SK-N-SH (cell line): ENCODE data around the gene MPST. TPM values are rescaled to one million over a fixed set of nuclear protein-coding genes. Genes with fewer than 3 reads are reported as not detected.
"Not testable (repeated sequence)": the region's sequence is repeated elsewhere in the genome, so short reads cannot be mapped to it uniquely, and the experiment has no call there.

Source experiments
- CTCF ChIA-PET: fragments of 300-600, 350-600 bp; formaldehyde crosslinking; extraction: SDS; loops from one replicate; lab custom pipeline; 2021; lab: Yijun Ruan, JAX
- POLR2A ChIA-PET: fragments of 350-600 bp; sonication (Branson Sonifier 250); formaldehyde crosslinking; extraction: SDS; loops from one replicate; lab custom pipeline; 2020; ENCODE audit warnings: antibody characterized with exemption, inconsistent platforms; lab: Yijun Ruan, JAX
- DNase-seq: peaks from one replicate; pipeline ENCODE4 v3.0.0; 2012
- H2AFZ ChIP-seq: fragments of 200-600 bp; sonication (generic); 2 replicates; pipeline ENCODE4 v1.8.1; 2016; ENCODE audit warnings: antibody characterized with exemption, mild to moderate bottlenecking, low read depth
- H3F3A ChIP-seq: fragments of 200-600 bp; sonication (generic); replicated peaks from 2 replicates; pipeline ENCODE3; 2016; ENCODE audit warnings: antibody characterized with exemption, mild to moderate bottlenecking; ENCODE audit not compliant: insufficient read depth
- H3K27ac ChIP-seq, 2 experiments: fragments of 200-500 bp in 1 of 2; fragments of 200-600 bp in 1 of 2; sonication (Bioruptor generic) in 1 of 2; sonication (generic), shearing (Covaris generic) in 1 of 2; 2 replicates each; pipeline versions ENCODE4 v1.5.1 to v1.6.1; 2014 to 2016; ENCODE audit warnings: low read depth in 2 of 2, inconsistent platforms in 1 of 2, low read length in 1 of 2, mild to moderate bottlenecking in 1 of 2, mixed read lengths in 1 of 2
- H3K27me3 ChIP-seq: fragments of 200-600 bp; sonication (generic), shearing (Covaris generic); 2 replicates; pipeline ENCODE4 v1.6.1; 2016; ENCODE audit warnings: mixed run types; ENCODE audit not compliant: insufficient read depth
- H3K36me3 ChIP-seq, 2 experiments: fragments of 200-500 bp in 1 of 2; fragments of 200-600 bp in 1 of 2; sonication (Bioruptor generic) in 1 of 2; sonication (generic) in 1 of 2; replicated peaks in 1 of 2; 2 replicates each; pipeline versions ENCODE3 to v1.5.1; 2014 to 2016; ENCODE audit warnings: low read length in 1 of 2, mild to moderate bottlenecking in 1 of 2; ENCODE audit not compliant: insufficient read depth in 2 of 2, control insufficient read depth in 1 of 2
- H3K4me1 ChIP-seq, 2 experiments: fragments of 200-500 bp in 1 of 2; fragments of 200-600 bp in 1 of 2; sonication (Bioruptor generic) in 1 of 2; sonication (generic), shearing (Covaris generic) in 1 of 2; 2 replicates each; pipeline versions ENCODE4 v1.5.1 to v1.6.1; 2014 to 2016; ENCODE audit warnings: low read depth in 1 of 2, low read length in 1 of 2, mixed run types in 1 of 2; ENCODE audit not compliant: insufficient read depth in 2 of 2, control insufficient read depth in 1 of 2
- H3K4me2 ChIP-seq: fragments of 200-600 bp; sonication (generic), shearing (Covaris generic); 2 replicates; pipeline ENCODE4 v1.6.1; 2017; ENCODE audit warnings: mixed run types
- H3K4me3 ChIP-seq, 2 experiments: fragments of 200-500 bp in 1 of 2; fragments of 200-600 bp in 1 of 2; sonication (Bioruptor generic) in 1 of 2; sonication (generic), shearing (Covaris generic) in 1 of 2; 2 replicates each; pipeline versions ENCODE4 v1.5.1 to v1.8.1; 2014 to 2016; ENCODE audit warnings: low read depth in 2 of 2, inconsistent platforms in 1 of 2, low read length in 1 of 2, mild to moderate bottlenecking in 1 of 2, mixed read lengths in 1 of 2, moderate library complexity in 1 of 2
- H3K79me2 ChIP-seq: fragments of 200-600 bp; sonication (generic); 2 replicates; pipeline ENCODE4 v1.8.1; 2017; ENCODE audit warnings: mild to moderate bottlenecking; ENCODE audit not compliant: insufficient read depth
- H3K9ac ChIP-seq: fragments of 200-600 bp; sonication (generic); 2 replicates; pipeline ENCODE4 v1.6.1; 2017; ENCODE audit warnings: mixed run types
- H3K9me2 ChIP-seq: fragments of 200-600 bp; sonication (generic); 2 replicates; pipeline ENCODE4 v1.6.1; 2017; ENCODE audit warnings: mixed run types
- H3K9me3 ChIP-seq: fragments of 200-600 bp; sonication (generic); 2 replicates; pipeline ENCODE4 v1.6.1; 2017; ENCODE audit warnings: mixed run types, mild to moderate bottlenecking, moderate library complexity
- H4K20me1 ChIP-seq: fragments of 200-600 bp; sonication (generic); 2 replicates; pipeline ENCODE4 v1.6.1; 2017; ENCODE audit warnings: mild to moderate bottlenecking, mixed run types; ENCODE audit not compliant: insufficient read depth
- MXI1 ChIP-seq: IDR thresholded peaks from 2 replicates; pipeline ENCODE4 v1.6.1; 2012; ENCODE audit warnings: mild to moderate bottlenecking, low read depth, low read length, improper control_type of control experiment
- POLR2AphosphoS5 ChIP-seq: IDR thresholded peaks from 2 replicates; pipeline ENCODE4 v1.6.1; 2012; ENCODE audit warnings: low read depth, low read length
- RAD21 ChIP-seq: IDR thresholded peaks from 2 replicates; pipeline ENCODE4 v1.6.1; 2012; ENCODE audit warnings: mild to moderate bottlenecking, low read length
- RFX5 ChIP-seq: IDR thresholded peaks from 2 replicates; pipeline ENCODE4 v1.6.1; 2012; ENCODE audit warnings: mild to moderate bottlenecking, improper control_type of control experiment, low read length
- TAF1 ChIP-seq: IDR thresholded peaks from 2 replicates; pipeline ENCODE4 v1.6.1; 2012; ENCODE audit warnings: low read depth, mild to moderate bottlenecking, low read length, moderate library complexity, borderline replicate concordance
- WGBS: methylation state at CpG from one replicate; pipeline ENCODE4 v1.1.6; 2017; ENCODE audit warnings: low lambda C conversion rate; 5-methylcytosine and 5-hydroxymethylcytosine counted together
- polyA plus RNA-seq, 3 experiments: library from polyadenylated mRNA; depleted of rRNA; stranded (reverse); fragments of >200 nt; gene quantifications; 2 replicates each; pipeline ENCODE4 v1.2.3, GENCODE V29; 2012
- TF ChIP-seq, protein P1 (sequence below): fragments of 200-600 bp; sonication (generic); IDR thresholded peaks from 2 replicates; pipeline ENCODE4 v1.6.1; 2017; ENCODE audit warnings: antibody characterized with exemption, mild to moderate bottlenecking, moderate library complexity
- TF ChIP-seq, protein P2 (sequence below): IDR thresholded peaks from 2 replicates; pipeline ENCODE4 v1.6.1; 2012; ENCODE audit warnings: mild to moderate bottlenecking, low read depth, low read length, moderate library complexity

MPST gene
- polyA plus RNA-seq, 1 of the 3 experiments (the other 2 are of a cell fraction) = 60.4 TPM

DNA sequence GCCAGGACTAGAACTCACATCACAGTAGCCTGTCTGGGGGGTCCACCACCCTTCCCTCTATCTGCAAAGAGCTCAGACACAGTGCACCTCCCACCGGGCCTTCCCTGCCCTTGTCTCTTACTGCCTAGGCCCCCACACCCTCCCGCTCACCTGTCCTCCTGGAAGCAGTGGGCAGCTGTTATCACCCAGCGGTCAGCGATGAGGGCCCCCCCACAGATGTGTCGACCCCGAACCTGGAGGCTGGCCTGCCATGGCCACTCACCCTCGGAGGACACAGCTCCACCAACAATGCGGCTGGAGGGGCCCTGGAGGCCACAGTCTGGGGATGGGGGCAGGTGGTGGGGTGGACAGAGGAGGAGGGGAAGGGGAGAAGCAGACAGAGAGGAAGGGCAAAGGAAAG lies 50.8 kb downstream of the MPST start:
- WGBS = 34% methylated on average over 6 of the region's 8 CpGs
- no peaks in the 10 kb centered on the region for H3K9me3 ChIP-seq
- ChIA-PET CTCF (interaction anchor here (1.0 to 2.6 kb wide), 3 partner anchors 16 to 267 kb away, joined by 3 to 13 read pairs (median 3); no protein-coding TSS in a partner anchor), POLR2A (interaction anchor here (0.9 kb wide), 1 partner anchor 19 kb away, joined by 4 read pairs; the partner anchor contains the start of gene KCTD17)
- H3F3A ChIP-seq = no peaks in the 10 kb centered on the region
- no peak overlapping the region for H3K4me2 ChIP-seq
- peaks cover 31% of the 10 kb centered on the region for H3K27me3 ChIP-seq
- no peaks in the 10 kb centered on the region; a peak in 1 of 4 replicates for H3K4me1 ChIP-seq
- H4K20me1 ChIP-seq = no peaks in the 10 kb centered on the region
- no peak overlapping the region for H2AFZ ChIP-seq
- H3K9ac ChIP-seq = no peak overlapping the region
- no peaks in the 10 kb centered on the region for H3K36me3 ChIP-seq
- DNase-seq = no peak
- H3K27ac ChIP-seq = no peak overlapping the region
- TF ChIP-seq TAF1 (no peak), POLR2AphosphoS5 (no peak), RFX5 (no peak)
- no peaks in the 10 kb centered on the region for H3K9me2 ChIP-seq
- no peak overlapping the region for H3K4me3 ChIP-seq
- no peaks in the 10 kb centered on the region for H3K79me2 ChIP-seq

- no peak overlapping the region for H3K4me2 ChIP-seq
- ChIA-PET POLR2A (no interaction called here), CTCF (interaction anchor here (1.4 to 2.6 kb wide), 2 partner anchors 129 to 268 kb away, joined by 3 to 13 read pairs; no protein-coding TSS in a partner anchor)
Measured at GRCh38 chr22:37070744-37071143, 51.2 kb downstream of the MPST start.

DNA sequence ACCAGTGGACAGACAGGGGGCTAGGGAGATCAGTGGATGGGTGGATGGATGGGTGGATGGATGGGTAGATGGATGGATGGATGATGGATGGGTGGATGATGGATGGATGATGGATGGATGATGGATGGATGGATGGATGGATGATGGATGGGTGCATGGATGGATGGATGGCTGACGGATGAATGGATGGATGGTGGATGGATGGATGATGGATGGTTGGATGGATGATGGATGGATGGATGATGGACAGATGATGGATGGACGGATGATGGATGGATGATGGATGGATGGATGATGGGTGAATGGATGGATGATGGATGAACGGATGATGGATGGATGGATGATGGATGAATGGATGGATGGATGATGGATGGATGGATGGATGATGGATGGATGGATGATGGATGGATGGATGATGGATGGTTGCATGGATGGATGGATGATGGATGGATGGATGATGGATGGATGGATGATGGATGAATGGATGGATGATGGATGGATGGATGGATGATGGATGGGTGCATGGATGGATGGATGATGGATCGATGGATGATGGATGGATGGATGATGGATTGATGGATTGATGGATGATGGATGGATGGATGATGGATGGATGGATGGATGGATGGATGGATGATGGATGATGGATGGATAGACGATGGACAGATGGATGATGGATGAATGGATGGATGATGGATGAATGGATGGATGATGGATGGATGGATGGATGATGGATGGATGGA lies 52.5 kb downstream of the MPST start:
- H3K79me2 ChIP-seq, H2AFZ ChIP-seq, H3K9me3 ChIP-seq, H3K4me3 ChIP-seq, H3K9ac ChIP-seq, POLR2A ChIA-PET, DNase-seq, H4K20me1 ChIP-seq, H3K4me1 ChIP-seq, H3K4me2 ChIP-seq, H3K9me2 ChIP-seq, H3K36me3 ChIP-seq, H3F3A ChIP-seq, H3K27ac ChIP-seq: not testable (repeated sequence)
- CTCF ChIA-PET = interaction anchor here (1.4 to 2.6 kb wide), 2 partner anchors 127 to 269 kb away, joined by 3 to 13 read pairs; no protein-coding TSS in a partner anchor
- WGBS = 78% methylated on average over 5 of the region's 5 CpGs
- peaks cover 48% of the 10 kb centered on the region for H3K27me3 ChIP-seq

More at GRCh38 chr22:37070744-37071143, 51.2 kb downstream of the MPST start:
- H3K9me3 ChIP-seq = no peaks in the 10 kb centered on the region
- no peak for DNase-seq
- H2AFZ ChIP-seq = no peak overlapping the region
- no peak overlapping the region for H3K4me3 ChIP-seq
- no peaks in the 10 kb centered on the region for H4K20me1 ChIP-seq
- H3K36me3 ChIP-seq = no peaks in the 10 kb centered on the region
- no peaks in the 10 kb centered on the region; a peak in 1 of 4 replicates for H3K4me1 ChIP-seq
- H3K27ac ChIP-seq = no peak overlapping the region
- no peaks in the 10 kb centered on the region for H3F3A ChIP-seq
- no peaks in the 10 kb centered on the region for H3K9me2 ChIP-seq
- H3K27me3 ChIP-seq = peaks cover 35% of the 10 kb centered on the region
- H3K79me2 ChIP-seq = no peaks in the 10 kb centered on the region
- WGBS = 10% methylated on average over 3 of the region's 9 CpGs
- H3K9ac ChIP-seq = no peak overlapping the region
- TF ChIP-seq, protein P1, sequence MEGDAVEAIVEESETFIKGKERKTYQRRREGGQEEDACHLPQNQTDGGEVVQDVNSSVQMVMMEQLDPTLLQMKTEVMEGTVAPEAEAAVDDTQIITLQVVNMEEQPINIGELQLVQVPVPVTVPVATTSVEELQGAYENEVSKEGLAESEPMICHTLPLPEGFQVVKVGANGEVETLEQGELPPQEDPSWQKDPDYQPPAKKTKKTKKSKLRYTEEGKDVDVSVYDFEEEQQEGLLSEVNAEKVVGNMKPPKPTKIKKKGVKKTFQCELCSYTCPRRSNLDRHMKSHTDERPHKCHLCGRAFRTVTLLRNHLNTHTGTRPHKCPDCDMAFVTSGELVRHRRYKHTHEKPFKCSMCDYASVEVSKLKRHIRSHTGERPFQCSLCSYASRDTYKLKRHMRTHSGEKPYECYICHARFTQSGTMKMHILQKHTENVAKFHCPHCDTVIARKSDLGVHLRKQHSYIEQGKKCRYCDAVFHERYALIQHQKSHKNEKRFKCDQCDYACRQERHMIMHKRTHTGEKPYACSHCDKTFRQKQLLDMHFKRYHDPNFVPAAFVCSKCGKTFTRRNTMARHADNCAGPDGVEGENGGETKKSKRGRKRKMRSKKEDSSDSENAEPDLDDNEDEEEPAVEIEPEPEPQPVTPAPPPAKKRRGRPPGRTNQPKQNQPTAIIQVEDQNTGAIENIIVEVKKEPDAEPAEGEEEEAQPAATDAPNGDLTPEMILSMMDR = no peak
- TF ChIP-seq RAD21 (no peak), RFX5 (no peak), MXI1 (no peak)
- TF ChIP-seq, protein P2, sequence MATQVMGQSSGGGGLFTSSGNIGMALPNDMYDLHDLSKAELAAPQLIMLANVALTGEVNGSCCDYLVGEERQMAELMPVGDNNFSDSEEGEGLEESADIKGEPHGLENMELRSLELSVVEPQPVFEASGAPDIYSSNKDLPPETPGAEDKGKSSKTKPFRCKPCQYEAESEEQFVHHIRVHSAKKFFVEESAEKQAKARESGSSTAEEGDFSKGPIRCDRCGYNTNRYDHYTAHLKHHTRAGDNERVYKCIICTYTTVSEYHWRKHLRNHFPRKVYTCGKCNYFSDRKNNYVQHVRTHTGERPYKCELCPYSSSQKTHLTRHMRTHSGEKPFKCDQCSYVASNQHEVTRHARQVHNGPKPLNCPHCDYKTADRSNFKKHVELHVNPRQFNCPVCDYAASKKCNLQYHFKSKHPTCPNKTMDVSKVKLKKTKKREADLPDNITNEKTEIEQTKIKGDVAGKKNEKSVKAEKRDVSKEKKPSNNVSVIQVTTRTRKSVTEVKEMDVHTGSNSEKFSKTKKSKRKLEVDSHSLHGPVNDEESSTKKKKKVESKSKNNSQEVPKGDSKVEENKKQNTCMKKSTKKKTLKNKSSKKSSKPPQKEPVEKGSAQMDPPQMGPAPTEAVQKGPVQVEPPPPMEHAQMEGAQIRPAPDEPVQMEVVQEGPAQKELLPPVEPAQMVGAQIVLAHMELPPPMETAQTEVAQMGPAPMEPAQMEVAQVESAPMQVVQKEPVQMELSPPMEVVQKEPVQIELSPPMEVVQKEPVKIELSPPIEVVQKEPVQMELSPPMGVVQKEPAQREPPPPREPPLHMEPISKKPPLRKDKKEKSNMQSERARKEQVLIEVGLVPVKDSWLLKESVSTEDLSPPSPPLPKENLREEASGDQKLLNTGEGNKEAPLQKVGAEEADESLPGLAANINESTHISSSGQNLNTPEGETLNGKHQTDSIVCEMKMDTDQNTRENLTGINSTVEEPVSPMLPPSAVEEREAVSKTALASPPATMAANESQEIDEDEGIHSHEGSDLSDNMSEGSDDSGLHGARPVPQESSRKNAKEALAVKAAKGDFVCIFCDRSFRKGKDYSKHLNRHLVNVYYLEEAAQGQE = no peak
